IMR-90 (cell line): ENCODE measurements around the gene BAG1. TPM values are rescaled to one million over a fixed set of nuclear protein-coding genes. Genes with fewer than 3 reads are reported as not detected.

Source experiments
- ATAC-seq: fragments of 200-7000 bp; cut with Tn5 transposase; 2 replicates; pipeline ENCODE4 v1.9.1; 2020; ENCODE audit warnings: low read depth, mild to moderate bottlenecking, moderate library complexity
- BruUV-seq: library from RNA; stranded (reverse); fragments of 400-500 nt; replicated peaks from 2 replicates; lab custom pipeline; 2021; lab: Mats Ljungman, UMichigan
- CTCF ChIA-PET: fragments of 300-600 bp; formaldehyde crosslinking; extraction: SDS; loops from one replicate; lab custom pipeline; 2021; ENCODE audit warnings: antibody characterized with exemption; lab: Yijun Ruan, JAX
- POLR2A ChIA-PET: fragments of 300-600 bp; sonication (Branson Sonifier 250); formaldehyde crosslinking; loops from one replicate; lab custom pipeline; 2022; ENCODE audit warnings: antibody characterized with exemption; ENCODE audit not compliant: unreplicated experiment; lab: Charles Lee
- DNase-seq: peaks from one replicate; pipeline ENCODE4 v3.0.0; 2013
- H2AFZ ChIP-seq: replicated peaks from 2 replicates; pipeline ENCODE3; 2013; ENCODE audit warnings: low read length, mild to moderate bottlenecking; ENCODE audit not compliant: poor library complexity
- H2AK5ac ChIP-seq: 2 replicates; pipeline ENCODE4 v1.6.1; 2013; ENCODE audit warnings: low read depth, low read length, inconsistent platforms
- H2AK9ac ChIP-seq: replicated peaks from 2 replicates; pipeline ENCODE3; 2013; ENCODE audit warnings: mild to moderate bottlenecking, low read depth, low read length, moderate library complexity; ENCODE audit not compliant: poor library complexity
- H2BK120ac ChIP-seq: 2 replicates; pipeline ENCODE4 v1.6.1; 2013; ENCODE audit warnings: low read depth, low read length, inconsistent platforms
- H2BK15ac ChIP-seq: 3 replicates; pipeline ENCODE4 v1.6.1; 2013; ENCODE audit warnings: low read depth, low read length, inconsistent platforms
- H2BK20ac ChIP-seq: 2 replicates; pipeline ENCODE4 v1.6.1; 2013; ENCODE audit warnings: low read depth, mild to moderate bottlenecking, inconsistent platforms, low read length, moderate library complexity
- H2BK5ac ChIP-seq: 2 replicates; pipeline ENCODE4 v1.6.1; 2013; ENCODE audit warnings: mild to moderate bottlenecking, low read depth, low read length, inconsistent platforms; ENCODE audit not compliant: poor library complexity, severe bottlenecking
- H3K14ac ChIP-seq: replicated peaks from 2 replicates; pipeline ENCODE4 v1.6.1; 2013; ENCODE audit warnings: low read depth, low read length, inconsistent platforms
- H3K18ac ChIP-seq: 2 replicates; pipeline ENCODE4 v1.6.1; 2013; ENCODE audit warnings: low read depth, low read length, control low read depth
- H3K23ac ChIP-seq: 2 replicates; pipeline ENCODE4 v1.6.1; 2013; ENCODE audit warnings: low read depth, low read length, inconsistent platforms
- H3K27ac ChIP-seq: 2 replicates; pipeline ENCODE4 v1.5.1; 2013; ENCODE audit warnings: mild to moderate bottlenecking, control low read depth, low read length; ENCODE audit not compliant: insufficient read depth
- H3K27me3 ChIP-seq: 2 replicates; pipeline ENCODE4 v1.6.1; 2013; ENCODE audit warnings: low read length; ENCODE audit not compliant: control insufficient read depth, insufficient read depth
- H3K36me3 ChIP-seq: 2 replicates; pipeline ENCODE4 v1.6.1; 2013; ENCODE audit warnings: low read length, mixed read lengths; ENCODE audit not compliant: control insufficient read depth, insufficient read depth
- H3K4ac ChIP-seq: 2 replicates; pipeline ENCODE4 v1.6.1; 2013; ENCODE audit warnings: low read depth, low read length, inconsistent platforms
- H3K4me1 ChIP-seq: 2 replicates; pipeline ENCODE4 v1.6.1; 2013; ENCODE audit warnings: low read length, mixed read lengths; ENCODE audit not compliant: control insufficient read depth, insufficient read depth
- H3K4me2 ChIP-seq: 2 replicates; pipeline ENCODE4 v1.6.1; 2013; ENCODE audit warnings: low read depth, mild to moderate bottlenecking, control low read depth, low read length, moderate library complexity
- H3K4me3 ChIP-seq: 2 replicates; pipeline ENCODE4 v1.5.1; 2013; ENCODE audit warnings: low read depth, mild to moderate bottlenecking, control low read depth, low read length, moderate library complexity; ENCODE audit not compliant: insufficient read depth
- H3K56ac ChIP-seq: 2 replicates; pipeline ENCODE4 v1.6.1; 2013; ENCODE audit warnings: low read length, inconsistent platforms; ENCODE audit not compliant: insufficient read depth; ENCODE audit errors: extremely low read depth
- H3K79me1 ChIP-seq, 2 experiments: 2 replicates each; pipeline ENCODE4 v1.6.1; 2013; ENCODE audit warnings: low read length in 2 of 2, inconsistent platforms in 1 of 2, low read depth in 1 of 2
- H3K9ac ChIP-seq: 2 replicates; pipeline ENCODE4 v1.6.1; 2013; ENCODE audit warnings: low read depth, low read length, control low read depth
- H3K9me1 ChIP-seq: 2 replicates; pipeline ENCODE4 v1.6.1; 2013; ENCODE audit warnings: low read length, inconsistent platforms; ENCODE audit not compliant: insufficient read depth
- H3K9me3 ChIP-seq: 2 replicates; pipeline ENCODE4 v1.6.1; 2013; ENCODE audit warnings: low read length; ENCODE audit not compliant: control insufficient read depth, insufficient read depth
- H4K20me1 ChIP-seq: 2 replicates; pipeline ENCODE4 v1.6.1; 2013; ENCODE audit warnings: low read length, inconsistent platforms; ENCODE audit not compliant: insufficient read depth
- H4K5ac ChIP-seq: 2 replicates; pipeline ENCODE4 v1.6.1; 2013; ENCODE audit warnings: mild to moderate bottlenecking, low read depth, low read length, control low read depth
- H4K8ac ChIP-seq, 2 experiments: 2 replicates each; pipeline ENCODE4 v1.6.1; 2013; ENCODE audit warnings: low read depth in 2 of 2, low read length in 2 of 2, control low read depth in 1 of 2, inconsistent platforms in 1 of 2
- H4K91ac ChIP-seq: 2 replicates; pipeline ENCODE4 v1.6.1; 2013; ENCODE audit warnings: low read depth, low read length, inconsistent platforms; ENCODE audit not compliant: insufficient read depth
- BHLHE40 ChIP-seq: fragments of 150-350 bp; IDR thresholded peaks from 2 replicates; pipeline ENCODE4 v1.6.1; 2016; ENCODE audit warnings: mild to moderate bottlenecking, low read depth, low read length
- CEBPB ChIP-seq: IDR thresholded peaks from 2 replicates; pipeline ENCODE4 v1.6.1; 2012; ENCODE audit warnings: low read depth, low read length, improper control_type of control experiment
- CHD1 ChIP-seq: IDR thresholded peaks from 2 replicates; pipeline ENCODE4 v1.6.1; 2012; ENCODE audit warnings: low read depth, low read length, improper control_type of control experiment
- FOS ChIP-seq: fragments of 150-350 bp; IDR thresholded peaks from 2 replicates; pipeline ENCODE4 v1.6.1; 2016; ENCODE audit warnings: low read depth, low read length
- MAZ ChIP-seq: IDR thresholded peaks from 2 replicates; pipeline ENCODE4 v1.6.1; 2012; ENCODE audit warnings: low read depth, mild to moderate bottlenecking, low read length, improper control_type of control experiment, moderate library complexity, borderline replicate concordance
- MXI1 ChIP-seq: IDR thresholded peaks from 2 replicates; pipeline ENCODE4 v1.6.1; 2012; ENCODE audit warnings: low read depth, mild to moderate bottlenecking, low read length, moderate library complexity, borderline replicate concordance
- NFE2L2 ChIP-seq: fragments of 150-350 bp; IDR thresholded peaks from 2 replicates; pipeline ENCODE4 v1.6.1; 2016; ENCODE audit warnings: low read depth, mild to moderate bottlenecking, low read length
- POLR2A ChIP-seq: IDR thresholded peaks from 2 replicates; pipeline ENCODE4 v1.6.1; 2012; ENCODE audit warnings: mild to moderate bottlenecking, low read depth, low read length
- RAD21 ChIP-seq: IDR thresholded peaks from 2 replicates; pipeline ENCODE4 v1.6.1; 2012; ENCODE audit warnings: low read length, improper control_type of control experiment
- RFX5 ChIP-seq: IDR thresholded peaks from 2 replicates; pipeline ENCODE4 v1.8.0; 2012; ENCODE audit warnings: low read depth, mild to moderate bottlenecking, low read length, moderate library complexity
- SMC3 ChIP-seq: fragments of 150-350 bp; IDR thresholded peaks from 2 replicates; pipeline ENCODE4 v1.6.1; 2016; ENCODE audit warnings: low read depth, mild to moderate bottlenecking, antibody characterized with exemption, low read length, moderate library complexity
- WGBS, 2 experiments: methylation state at CpG; one replicate each; pipeline versions ENCODE4 v1.1.5 to v1.1.7; 2013; ENCODE audit warnings: missing lambda C conversion rate in 2 of 2; ENCODE audit not compliant: insufficient read length in 1 of 2; ENCODE audit errors: extremely low coverage in 2 of 2; 5-methylcytosine and 5-hydroxymethylcytosine counted together
- dilution Hi-C: fragments of 300-500 bp; cut with HindIII; formaldehyde crosslinking; loops from one replicate; pipeline ENCODE4 v1.14.3; 2018; ENCODE audit warnings: low sequenced_read_pairs; ENCODE audit not compliant: unreplicated experiment
- in situ Hi-C: fragments of 300-500 bp; cut with MboI; formaldehyde crosslinking; loops from 3 replicates; pipeline ENCODE4 v1.14.3; 2019; ENCODE audit warnings: low sequenced_read_pairs, inconsistent platforms, mixed read lengths
- intact Hi-C: fragments of 100-400 bp; cut with micrococcal nuclease; formaldehyde crosslinking; loops from 2 replicates; pipeline ENCODE4 v1.10.0; 2022
- polyA plus RNA-seq, 3 experiments: library from polyadenylated mRNA; depleted of rRNA; stranded (reverse); fragments of >200 nt; gene quantifications; 2 replicates each; pipeline ENCODE4 v1.2.3, GENCODE V29; 2012; ENCODE audit warnings: low replicate concordance in 1 of 3
- total RNA-seq: library from RNA; depleted of rRNA; stranded (reverse); fragments of >200 nt; gene quantifications from 2 replicates; pipeline ENCODE4 v1.2.3, GENCODE V29; 2012

BAG1 gene
- total and polyA plus RNA-seq, 2 of the 4 experiments (the other 2 are of a cell fraction): 4.5 to 20.9 TPM

- in situ Hi-C loops: no loop called here
- Histone ChIP-seq H3K9ac (no peak overlapping the region), H2BK15ac (no peak overlapping the region), H4K91ac (no peak overlapping the region), H3K79me1 (peaks cover 10 to 25% of the 10 kb centered on the region in 2 experiments), H2BK20ac (no peak overlapping the region), H3K4me2 (no peak overlapping the region), H4K5ac (no peak overlapping the region), H3K4me3 (no peak overlapping the region), H2AK5ac (no peak overlapping the region), H3K27me3 (no peaks in the 10 kb centered on the region), H3K9me3 (no peaks in the 10 kb centered on the region), H3K4me1 (no peaks in the 10 kb centered on the region), H3K27ac (no peak overlapping the region), H3K23ac (no peak overlapping the region), H4K20me1 (no peaks in the 10 kb centered on the region), H2BK120ac (no peak overlapping the region), H3K4ac (no peak overlapping the region), H3K56ac (no peak overlapping the region), H2AK9ac (no peak overlapping the region), H3K14ac (no peak overlapping the region), H3K9me1 (peaks cover 3% of the 10 kb centered on the region; the same call in 1 of the 2 replicates), H3K36me3 (peaks cover 55% of the 10 kb centered on the region), H2AFZ (no peak overlapping the region), H3K18ac (no peak overlapping the region), H4K8ac (no peak overlapping the region), H2BK5ac (no peak overlapping the region)
- CTCF ChIA-PET: no interaction called here
- WGBS, 2 experiments: no CpG with 5 or more reads among the region's 2 CpGs
- no peak for DNase-seq
- no peak for ATAC-seq
- TF ChIP-seq NFE2L2 (no peak), SMC3 (no peak), POLR2A (no peak), CEBPB (no peak), MXI1 (no peak), MAZ (no peak), CHD1 (no peak), RFX5 (no peak), BHLHE40 (no peak), FOS (no peak), RAD21 (no peak)
- dilution Hi-C loops: no loop called here
- intact Hi-C loops: no loop called here
- BruUV-seq: no TSS peak
- POLR2A ChIA-PET: no interaction called here
These were observed 8.3 kb downstream of the BAG1 start for GRCh38 chr9:33256236-33256635.
